GM12875 (cell line): Measurements from ENCODE around the gene SETBP1.

ENCODE experiments used
- H3K4me3 ChIP-seq: one replicate; pipeline ENCODE4 v1.5.1; 2011; ENCODE audit warnings: low read depth, low read length, control low read depth
- TF ChIP-seq, protein P1 (sequence below): IDR thresholded peaks from 2 replicates; pipeline ENCODE4 v1.5.1; 2011; ENCODE audit warnings: low read depth, mild to moderate bottlenecking, control low read depth, inconsistent platforms, low read length, moderate library complexity, borderline replicate concordance; ENCODE audit not compliant: insufficient read depth

SETBP1 gene

DNA sequence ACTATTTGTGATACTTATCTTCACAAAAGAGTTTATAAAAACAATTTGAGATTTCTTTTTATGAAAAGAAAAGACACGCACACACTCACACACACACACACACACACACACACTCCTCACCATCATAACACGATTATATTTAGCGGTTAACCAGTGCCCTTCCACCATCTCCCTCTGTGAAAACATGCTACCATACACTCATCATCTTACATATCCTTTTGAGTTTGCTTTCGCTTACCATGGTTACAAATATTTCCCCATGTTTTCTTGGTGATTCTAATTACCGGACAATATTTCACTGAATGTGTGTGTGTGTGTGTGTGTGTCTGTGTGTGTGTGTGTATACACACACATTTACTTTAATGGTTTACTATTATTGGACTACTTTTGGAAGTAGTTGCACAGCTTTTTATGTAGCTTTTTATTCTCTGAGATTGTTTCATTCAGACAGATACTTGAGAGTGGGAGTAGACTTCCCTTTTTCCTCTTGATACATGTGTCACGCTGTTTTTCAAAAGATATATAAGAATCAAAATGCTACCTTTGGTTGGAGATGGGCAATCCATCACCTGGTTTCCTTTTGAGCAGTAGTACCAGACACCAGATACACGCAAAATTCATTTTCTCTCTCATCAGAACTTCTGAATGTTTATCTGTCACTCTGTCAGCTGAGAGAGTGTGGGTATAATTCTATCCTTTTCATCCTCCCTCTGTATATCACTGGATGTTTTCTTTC, 138.1 kb downstream of the SETBP1 start:
- H3K4me3 ChIP-seq: no peak overlapping the region
- TF ChIP-seq, protein P1, sequence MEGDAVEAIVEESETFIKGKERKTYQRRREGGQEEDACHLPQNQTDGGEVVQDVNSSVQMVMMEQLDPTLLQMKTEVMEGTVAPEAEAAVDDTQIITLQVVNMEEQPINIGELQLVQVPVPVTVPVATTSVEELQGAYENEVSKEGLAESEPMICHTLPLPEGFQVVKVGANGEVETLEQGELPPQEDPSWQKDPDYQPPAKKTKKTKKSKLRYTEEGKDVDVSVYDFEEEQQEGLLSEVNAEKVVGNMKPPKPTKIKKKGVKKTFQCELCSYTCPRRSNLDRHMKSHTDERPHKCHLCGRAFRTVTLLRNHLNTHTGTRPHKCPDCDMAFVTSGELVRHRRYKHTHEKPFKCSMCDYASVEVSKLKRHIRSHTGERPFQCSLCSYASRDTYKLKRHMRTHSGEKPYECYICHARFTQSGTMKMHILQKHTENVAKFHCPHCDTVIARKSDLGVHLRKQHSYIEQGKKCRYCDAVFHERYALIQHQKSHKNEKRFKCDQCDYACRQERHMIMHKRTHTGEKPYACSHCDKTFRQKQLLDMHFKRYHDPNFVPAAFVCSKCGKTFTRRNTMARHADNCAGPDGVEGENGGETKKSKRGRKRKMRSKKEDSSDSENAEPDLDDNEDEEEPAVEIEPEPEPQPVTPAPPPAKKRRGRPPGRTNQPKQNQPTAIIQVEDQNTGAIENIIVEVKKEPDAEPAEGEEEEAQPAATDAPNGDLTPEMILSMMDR: no peak

DNA sequence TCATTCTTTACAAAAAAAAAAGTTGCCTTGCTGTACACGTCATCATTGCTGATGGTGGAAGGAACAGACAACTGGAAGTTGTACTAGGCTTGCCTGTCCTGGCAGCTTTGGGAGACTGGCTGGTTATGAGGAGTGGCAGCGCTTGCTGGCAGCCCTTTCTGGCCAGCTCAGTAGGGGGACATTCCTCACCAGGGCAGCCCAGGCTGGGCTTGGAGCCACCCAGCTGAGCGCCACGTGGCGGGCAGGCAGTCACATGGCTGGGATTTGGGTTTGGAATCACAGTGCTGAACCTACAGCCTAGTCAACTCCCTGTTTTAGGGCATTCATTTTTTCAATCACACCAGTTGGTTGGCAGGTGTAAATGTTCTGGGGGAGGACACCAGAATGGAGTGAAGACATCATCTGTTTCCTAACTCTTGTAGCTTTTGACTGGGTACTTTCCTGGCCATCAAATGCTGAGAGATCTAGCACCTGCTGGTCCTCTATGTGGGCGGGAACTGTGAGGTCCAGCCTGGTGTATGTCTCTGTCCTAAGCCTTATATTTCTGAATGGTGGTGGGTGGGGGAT, 139.3 kb downstream of the SETBP1 start:
- TF ChIP-seq, protein P1: no peak
- H3K4me3 ChIP-seq: no peak overlapping the region

DNA sequence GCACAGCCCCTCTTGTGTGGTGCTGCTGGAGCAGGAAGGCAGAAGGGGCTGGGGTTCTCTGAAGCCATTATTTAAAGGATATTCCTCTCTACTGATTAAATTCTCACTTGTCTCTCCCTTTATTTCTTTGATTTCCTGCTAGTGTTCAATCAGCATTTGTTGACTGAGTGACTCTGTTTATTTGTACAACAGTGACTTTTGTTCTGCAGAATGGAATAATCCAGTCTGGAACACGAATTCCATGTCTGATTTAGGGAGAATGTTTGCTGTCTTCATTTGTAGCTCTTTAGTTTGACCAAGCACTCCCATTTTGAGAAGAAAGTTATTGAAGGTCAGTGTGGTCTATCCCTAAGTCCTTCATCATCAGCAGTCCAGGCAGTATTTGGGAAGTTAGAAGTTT, 141.2 kb downstream of the SETBP1 start:
- H3K4me3 ChIP-seq: no peak overlapping the region
- TF ChIP-seq, protein P1: no peak

GRCh38 chr18:44823286-44823685, 142.6 kb downstream of the SETBP1 start:
- TF ChIP-seq, protein P1: no peak
- no peak overlapping the region for H3K4me3 ChIP-seq

DNA sequence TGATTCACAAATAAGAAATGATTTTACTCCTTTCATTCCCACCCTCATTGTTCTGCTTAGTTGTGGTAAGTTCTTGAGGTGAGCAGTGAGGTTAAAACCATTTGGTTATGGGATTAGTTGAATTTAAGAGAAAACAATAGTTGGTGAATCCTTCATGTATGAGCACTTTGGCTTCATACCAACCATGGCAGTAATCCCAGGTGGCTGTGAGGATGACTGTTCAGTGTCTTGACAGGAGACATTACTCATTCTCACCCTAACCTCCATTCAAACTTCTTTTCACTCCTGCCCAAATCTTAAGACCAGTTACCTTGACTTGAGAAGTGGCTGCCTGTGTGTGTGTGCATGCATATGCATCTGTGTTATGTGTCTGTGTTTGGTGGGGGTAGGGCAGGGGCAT, 143.1 kb downstream of the SETBP1 start:
- no peak overlapping the region for H3K4me3 ChIP-seq
- TF ChIP-seq, protein P1: no peak

DNA sequence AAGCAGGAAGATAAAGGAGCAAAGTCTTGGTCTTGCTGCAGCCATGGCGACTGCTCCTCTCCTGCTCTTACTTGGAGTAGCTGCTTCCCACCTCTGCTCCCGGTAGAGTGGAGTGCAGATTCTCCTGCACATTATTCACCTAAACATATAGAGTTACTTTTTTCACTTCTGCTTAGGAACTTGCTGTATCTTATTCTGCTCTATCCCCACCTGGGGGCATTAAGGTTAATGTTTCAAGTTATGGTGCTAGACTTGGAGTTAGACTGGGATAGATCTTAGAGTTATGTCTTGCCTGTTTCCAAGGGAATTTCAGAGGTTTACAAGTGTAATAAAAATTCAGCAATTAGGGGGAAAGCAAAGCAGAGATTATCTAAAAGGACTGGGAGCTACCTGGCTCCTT, 144.2 kb downstream of the SETBP1 start:
- TF ChIP-seq, protein P1: no peak
- no peak overlapping the region for H3K4me3 ChIP-seq
